ENCODE results near the gene WTIP. TPM values are rescaled to one million over a fixed set of nuclear protein-coding genes. Genes with fewer than 3 reads are reported as not detected.

WTIP gene
- total RNA-seq, 4 donors from 2014 or later: 0.49 to 9.3 (median 2.4) TPM

GRCh38 chr19:34501339-34502320 is 20.1 kb downstream of the WTIP start:
- H3K27ac ChIP-seq: peak overlapping the region in 1 of 4 donors; percentile 25
- peaks cover 0 to 6% (median 0%) of the 10 kb centered on the region in 4 donors for H3K27me3 ChIP-seq
- peaks cover 0 to 18% (median 6%) of the 10 kb centered on the region in 3 donors for H3K4me1 ChIP-seq
- 57 to 61% methylated on average over 18 to 19 of the region's 40 CpGs for WGBS, 2 donors
- peaks cover 0 to 16% (median 0%) of the 10 kb centered on the region in 3 donors for H3K36me3 ChIP-seq
- no peaks in the 10 kb centered on the region for H3K9me3 ChIP-seq
- DNase-seq: no peak
- intact Hi-C loops (cut with DNase I): no loop called here
- TF ChIP-seq POLR2A (IDR thresholded peaks at IDR 0.05) (no peak), CTCF (IDR thresholded peaks at IDR 0.05) (peak; percentile 90 to 99 (median 98))
- H3K4me3 ChIP-seq: peak overlapping the region in 1 of 4 donors; percentile 23

- peaks cover 0 to 4% (median 0%) of the 10 kb centered on the region in 3 donors for H3K36me3 ChIP-seq
- intact Hi-C loops (cut with DNase I): no loop called here
- no peak overlapping the region for H3K4me3 ChIP-seq
- WGBS, 2 donors: 68 to 81% methylated on average over 11 to 15 of the region's 15 CpGs
- DNase-seq: no peak
- H3K9me3 ChIP-seq: no peaks in the 10 kb centered on the region
- H3K4me1 ChIP-seq: peaks cover 0 to 18% (median 6%) of the 10 kb centered on the region in 3 donors
- TF ChIP-seq CTCF (IDR thresholded peaks at IDR 0.05) (no peak), POLR2A (IDR thresholded peaks at IDR 0.05) (no peak)
- peaks cover 0 to 6% (median 0%) of the 10 kb centered on the region in 4 donors for H3K27me3 ChIP-seq
- no peak overlapping the region for H3K27ac ChIP-seq
Observed at GRCh38 chr19:34502582-34503411, 21.2 kb downstream of the WTIP start.

GRCh38 chr19:34503531-34504272 is 22.1 kb downstream of the WTIP start:
- intact Hi-C loops (cut with DNase I): no loop called here
- no peak for DNase-seq
- Histone ChIP-seq H3K9me3 (no peaks in the 10 kb centered on the region), H3K4me1 (peaks cover 0 to 15% (median 6%) of the 10 kb centered on the region in 3 donors), H3K4me3 (no peak overlapping the region), H3K27me3 (peaks cover 0 to 6% (median 0%) of the 10 kb centered on the region in 4 donors), H3K27ac (no peak overlapping the region), H3K36me3 (no peaks in the 10 kb centered on the region)
- WGBS, 2 donors: 67 to 72% methylated on average over 10 to 11 of the region's 16 CpGs
- no peak for TF ChIP-seq POLR2A (IDR thresholded peaks at IDR 0.05)
- TF ChIP-seq CTCF (IDR thresholded peaks at IDR 0.05): no peak

- no peak for DNase-seq
- WGBS, 2 donors: 52 to 59% methylated on average over 1 to 3 of the region's 6 CpGs
Observed at GRCh38 chr19:34504273-34504808, 22.8 kb downstream of the WTIP start.

More at GRCh38 chr19:34504273-34504808, 22.8 kb downstream of the WTIP start:
- intact Hi-C loops (cut with DNase I): no loop called here
- no peak for TF ChIP-seq CTCF (IDR thresholded peaks at IDR 0.05)
- no peak for TF ChIP-seq POLR2A (IDR thresholded peaks at IDR 0.05)
- Histone ChIP-seq H3K4me1 (peaks cover 0 to 15% (median 6%) of the 10 kb centered on the region in 3 donors), H3K27ac (no peak overlapping the region), H3K9me3 (no peaks in the 10 kb centered on the region), H3K36me3 (no peaks in the 10 kb centered on the region), H3K4me3 (no peak overlapping the region), H3K27me3 (peaks cover 0 to 6% (median 0%) of the 10 kb centered on the region in 4 donors)
